Cardiac fibroblast (primary cell): ENCODE measurements around the gene MAGIX.
A peak's percentile ranks its signal among the peaks of the same experiment; 100 is the strongest.
"Not testable (repeated sequence)": the region's sequence is repeated elsewhere in the genome, so short reads cannot be mapped to it uniquely, and the experiment has no call there.

Source experiments
- DNase-seq, 2 donors: peaks; one replicate each; pipeline versions ENCODE4 v3.0.0 to v3.0.0-alpha.2; 2010; ENCODE audit warnings: low read depth in 2 of 2
- H3K4me3 ChIP-seq, 2 donors: replicated peaks in 1 of 2; 1 replicate in 1 of 2; 2 replicates in 1 of 2; pipeline ENCODE4 v1.5.1; 2011; ENCODE audit warnings: low read depth in 2 of 2, low read length in 2 of 2, mild to moderate bottlenecking in 2 of 2, moderate library complexity in 1 of 2
- TF ChIP-seq, protein P1 (sequence below): IDR thresholded peaks from one replicate; pipeline ENCODE4 v1.5.1; 2011; ENCODE audit warnings: low read depth, mild to moderate bottlenecking, low read length, inconsistent platforms

MAGIX gene

GRCh38 chrX:49147936-49148335 lies 14.6 kb upstream of the MAGIX start:
- TF ChIP-seq, protein P1, sequence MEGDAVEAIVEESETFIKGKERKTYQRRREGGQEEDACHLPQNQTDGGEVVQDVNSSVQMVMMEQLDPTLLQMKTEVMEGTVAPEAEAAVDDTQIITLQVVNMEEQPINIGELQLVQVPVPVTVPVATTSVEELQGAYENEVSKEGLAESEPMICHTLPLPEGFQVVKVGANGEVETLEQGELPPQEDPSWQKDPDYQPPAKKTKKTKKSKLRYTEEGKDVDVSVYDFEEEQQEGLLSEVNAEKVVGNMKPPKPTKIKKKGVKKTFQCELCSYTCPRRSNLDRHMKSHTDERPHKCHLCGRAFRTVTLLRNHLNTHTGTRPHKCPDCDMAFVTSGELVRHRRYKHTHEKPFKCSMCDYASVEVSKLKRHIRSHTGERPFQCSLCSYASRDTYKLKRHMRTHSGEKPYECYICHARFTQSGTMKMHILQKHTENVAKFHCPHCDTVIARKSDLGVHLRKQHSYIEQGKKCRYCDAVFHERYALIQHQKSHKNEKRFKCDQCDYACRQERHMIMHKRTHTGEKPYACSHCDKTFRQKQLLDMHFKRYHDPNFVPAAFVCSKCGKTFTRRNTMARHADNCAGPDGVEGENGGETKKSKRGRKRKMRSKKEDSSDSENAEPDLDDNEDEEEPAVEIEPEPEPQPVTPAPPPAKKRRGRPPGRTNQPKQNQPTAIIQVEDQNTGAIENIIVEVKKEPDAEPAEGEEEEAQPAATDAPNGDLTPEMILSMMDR = no peak
- no peak overlapping the region for H3K4me3 ChIP-seq
- DNase-seq = no peak

DNA sequence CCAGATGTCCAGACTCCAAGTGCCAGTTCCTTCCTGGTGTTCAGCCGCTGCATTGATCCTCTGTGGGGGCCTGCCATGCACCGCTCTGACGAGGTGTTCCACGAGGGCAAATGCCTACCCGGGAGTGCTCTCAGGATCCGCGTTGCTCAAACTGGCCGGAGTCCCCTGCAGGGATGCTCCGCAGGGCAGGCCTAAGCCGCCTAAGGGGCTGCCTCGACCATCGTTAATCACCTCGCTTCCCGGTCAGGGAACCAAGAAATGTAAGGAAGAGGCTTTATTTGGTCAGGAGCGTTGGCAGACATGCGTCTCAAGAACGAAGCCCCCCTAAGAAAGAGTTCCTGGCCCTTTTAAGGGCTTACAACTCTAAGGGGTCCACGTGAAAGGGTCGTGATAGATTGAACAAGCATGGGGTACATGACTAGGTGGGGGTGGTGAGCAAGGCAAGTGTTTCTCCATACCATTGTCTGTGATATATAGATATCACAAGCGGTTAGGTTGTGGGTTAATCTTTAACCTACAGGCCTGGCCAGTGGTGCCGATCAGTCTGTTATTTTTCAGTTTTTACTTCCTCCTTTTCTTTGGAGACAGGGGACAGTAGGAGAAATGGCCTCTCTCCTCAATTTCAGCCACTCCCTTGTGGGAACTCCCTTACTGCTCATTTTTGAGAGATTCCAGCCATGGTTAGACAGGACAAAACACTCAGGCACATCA lies 14.0 kb upstream of the MAGIX start:
- not testable (repeated sequence) for H3K4me3 ChIP-seq, DNase-seq

GRCh38 chrX:49149291-49149690 lies 13.3 kb upstream of the MAGIX start:
- DNase-seq, H3K4me3 ChIP-seq: not testable (repeated sequence)

- DNase-seq = no peak
- H3K4me3 ChIP-seq = no peak overlapping the region
- TF ChIP-seq, protein P1 = no peak
These were observed 9.1 kb upstream of the MAGIX start for GRCh38 chrX:49153467-49153866.

- H3K4me3 ChIP-seq = peak overlapping the region; percentile 33 to 52
- peak; percentile 69 to 73 for DNase-seq
These were observed 7.2 kb upstream of the MAGIX start for GRCh38 chrX:49155243-49155899.

GRCh38 chrX:49155900-49156837 lies 6.4 kb upstream of the MAGIX start:
- H3K4me3 ChIP-seq = peak overlapping the region; percentile 33 to 52
- TF ChIP-seq, protein P1 = peak; percentile 38
- peak; percentile 90 to 91 for DNase-seq

More at GRCh38 chrX:49155243-49155899, 7.2 kb upstream of the MAGIX start:
- TF ChIP-seq, protein P1 = no peak

GRCh38 chrX:49157194-49157593 lies 5.4 kb upstream of the MAGIX start:
- TF ChIP-seq, protein P1 = no peak
- no peak for DNase-seq
- H3K4me3 ChIP-seq = no peak overlapping the region
